GM18951 (cell line): Measurements from ENCODE around the gene PLA1A.

Source experiments
- POLR2A ChIP-seq: IDR thresholded peaks from 4 replicates; pipeline ENCODE4 v1.6.1; 2011; ENCODE audit warnings: mild to moderate bottlenecking; ENCODE audit not compliant: insufficient read length, insufficient read depth; ENCODE audit errors: extremely low read depth
- in situ Hi-C: fragments of 300-500 bp; cut with MboI; formaldehyde crosslinking; loops from one replicate; pipeline ENCODE4 v1.12.0; 2022; ENCODE audit warnings: low sequenced_read_pairs, mixed read lengths, inconsistent platforms; ENCODE audit not compliant: unreplicated experiment

Gene PLA1A

GRCh38 chr3:119642746-119643473, 45.2 kb downstream of the PLA1A start:
- in situ Hi-C loops, result no loop called here
- no peak for TF ChIP-seq POLR2A

- in situ Hi-C loops, result no loop called here
- no peak for TF ChIP-seq POLR2A
Observed at GRCh38 chr3:119643528-119643927, 45.8 kb downstream of the PLA1A start.

GRCh38 chr3:119644481-119644880, 46.8 kb downstream of the PLA1A start:
- no peak for TF ChIP-seq POLR2A
- in situ Hi-C loops, result no loop called here

DNA sequence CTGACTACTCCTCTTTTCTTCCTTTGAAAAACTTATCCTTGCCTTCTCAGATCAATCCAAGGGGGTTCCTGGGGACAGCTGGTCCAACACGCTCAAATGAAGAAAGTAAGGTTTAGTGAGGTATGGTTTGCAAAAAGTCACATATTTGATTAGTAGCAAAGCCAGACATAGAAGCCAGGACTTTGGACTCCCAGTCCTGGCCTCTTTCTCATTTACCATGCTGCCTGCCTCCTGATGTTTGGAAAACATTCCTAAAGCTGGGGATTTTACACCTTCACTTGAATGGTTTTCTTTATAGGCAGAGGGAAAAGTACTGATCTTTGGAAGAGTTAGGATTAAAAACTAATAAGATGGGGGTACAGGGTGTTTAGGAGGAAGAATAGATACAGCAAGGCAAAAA, 48.1 kb downstream of the PLA1A start:
- in situ Hi-C loops, result no loop called here
- TF ChIP-seq POLR2A, result no peak

DNA sequence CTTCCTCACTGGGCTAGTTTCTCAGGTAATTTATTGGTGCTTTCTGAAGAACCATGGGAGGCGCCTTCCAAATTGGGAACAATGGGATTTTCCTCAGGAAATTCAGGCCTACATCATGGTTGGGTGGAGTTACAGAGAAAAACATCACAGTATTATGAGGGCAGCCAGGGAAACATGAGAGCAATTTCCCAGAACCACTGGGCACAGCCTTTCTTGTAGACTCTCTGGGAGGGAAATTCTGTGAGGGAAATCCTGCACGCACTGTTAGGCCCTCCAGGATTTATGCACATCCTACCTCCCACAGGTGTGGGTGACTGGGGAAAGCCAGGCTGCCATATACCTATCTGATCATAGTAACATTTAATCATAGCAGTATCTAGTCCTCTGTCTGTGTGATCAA, 49.5 kb downstream of the PLA1A start:
- no peak for TF ChIP-seq POLR2A
- in situ Hi-C loops, result no loop called here

DNA sequence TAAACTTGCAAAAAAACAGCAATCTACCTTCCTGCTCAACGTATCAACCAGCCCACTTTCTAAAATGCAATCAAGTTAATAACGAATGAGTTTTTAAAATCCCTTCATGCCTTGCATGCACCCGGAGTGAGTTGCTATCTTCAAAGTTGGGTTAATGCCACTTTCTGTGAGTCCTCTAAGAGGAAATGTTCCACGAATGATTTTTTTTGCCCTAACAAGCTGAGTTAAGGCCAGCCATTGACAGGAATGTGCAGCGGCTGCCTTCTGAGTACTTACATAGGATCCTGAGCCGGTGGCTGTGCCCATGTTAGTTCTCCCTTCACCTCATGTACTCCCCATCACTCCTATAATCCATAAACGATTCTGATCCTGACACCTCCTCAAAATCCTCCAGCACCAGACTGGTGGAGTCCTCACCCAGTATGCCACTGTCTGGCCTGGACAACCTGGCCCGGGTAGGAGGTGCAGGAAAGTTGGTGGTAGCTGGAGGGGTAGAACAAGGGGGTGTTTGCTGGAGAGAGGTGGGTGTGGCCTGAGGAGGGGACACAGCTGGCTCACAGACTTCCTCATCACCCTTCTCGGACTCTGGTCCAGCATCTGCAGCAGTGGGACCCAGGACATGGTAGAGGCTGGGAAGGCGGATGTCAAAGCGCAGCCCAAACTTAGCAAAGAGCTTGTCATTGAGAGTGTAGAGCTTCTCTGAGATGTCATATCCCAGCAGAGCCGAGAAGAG, 50.3 kb downstream of the PLA1A start:
- no peak for TF ChIP-seq POLR2A
- in situ Hi-C loops, result no loop called here

- in situ Hi-C loops, result no loop called here
- TF ChIP-seq POLR2A, result no peak
Observed at GRCh38 chr3:119649761-119650160, 52.1 kb downstream of the PLA1A start.

DNA sequence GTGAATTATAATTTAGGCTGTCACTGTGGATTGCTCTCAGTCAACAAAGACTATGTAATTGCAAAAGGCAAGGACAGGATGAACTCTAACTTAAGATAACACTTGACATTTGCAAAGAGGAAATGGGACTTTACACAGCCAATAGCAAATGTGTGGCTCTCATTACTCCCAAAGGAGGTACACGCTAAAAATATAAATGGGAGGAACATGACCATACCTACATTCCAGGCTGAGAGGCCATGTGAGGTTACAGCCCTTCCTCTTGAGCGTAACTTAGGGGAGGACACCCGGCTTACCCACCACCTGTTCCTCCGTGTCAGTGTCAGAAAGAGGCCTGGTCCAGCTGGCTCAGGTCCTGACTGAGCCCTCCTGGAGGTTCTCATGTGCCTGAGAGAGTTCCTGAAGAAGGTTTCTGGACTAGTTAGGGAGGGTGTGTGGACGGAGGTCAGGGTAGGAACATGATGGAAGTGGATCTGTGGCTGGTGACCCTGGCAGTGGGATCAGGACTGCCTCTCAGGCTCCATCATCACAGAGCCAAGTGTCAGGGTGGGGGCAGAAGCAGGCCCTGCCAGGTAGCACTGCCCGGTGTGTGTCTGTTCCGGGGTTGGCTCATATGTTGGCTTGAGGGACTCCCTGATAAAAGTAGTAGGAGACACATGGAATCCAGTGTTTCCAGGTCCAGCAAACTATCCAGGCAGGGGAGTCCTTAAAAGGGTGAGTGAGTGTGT, 54.8 kb downstream of the PLA1A start:
- in situ Hi-C loops, result no loop called here
- no peak for TF ChIP-seq POLR2A

GRCh38 chr3:119653876-119654275, 56.2 kb downstream of the PLA1A start:
- in situ Hi-C loops, result no loop called here
- no peak for TF ChIP-seq POLR2A

DNA sequence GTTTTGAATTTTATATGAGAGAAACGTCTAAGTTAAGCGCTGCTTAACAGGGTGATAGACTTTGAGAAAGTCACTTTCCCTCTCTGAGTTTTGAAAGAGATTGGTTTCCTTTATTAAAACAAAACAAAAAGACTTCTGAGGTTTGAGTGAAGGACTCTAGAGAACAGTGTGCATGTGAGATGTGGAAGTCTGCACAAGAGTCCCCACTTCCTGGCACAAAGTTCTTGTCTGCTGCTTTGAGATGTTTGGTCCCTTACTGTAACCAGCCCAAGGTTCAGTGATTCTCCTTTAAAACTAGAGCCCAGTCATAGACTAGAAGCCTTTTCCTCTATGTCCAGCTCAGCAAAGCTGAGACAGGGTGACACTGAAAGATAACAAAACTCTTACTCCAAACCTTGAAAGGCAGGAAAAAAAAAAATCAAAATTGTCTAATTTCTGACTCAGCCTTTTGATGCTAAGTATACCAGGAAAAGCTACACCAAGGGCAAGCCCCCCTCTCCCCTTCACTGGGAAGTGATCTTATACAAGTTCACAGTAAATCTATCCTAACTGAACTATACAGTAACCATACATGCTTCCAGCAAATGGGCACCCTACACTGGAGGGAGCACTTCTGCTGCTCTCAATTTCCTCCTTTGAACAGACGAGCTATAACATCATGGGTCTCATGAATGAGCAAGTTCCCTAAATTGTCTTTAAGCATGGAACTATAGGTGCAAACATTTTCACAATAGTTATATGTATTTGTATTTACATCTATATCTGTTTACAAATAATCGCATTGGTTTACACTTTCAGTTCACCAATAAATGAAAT, 60.4 kb downstream of the PLA1A start:
- TF ChIP-seq POLR2A, result no peak
- in situ Hi-C loops, result no loop called here

- no peak for TF ChIP-seq POLR2A
Observed at GRCh38 chr3:119658994-119659393, 61.3 kb downstream of the PLA1A start.

DNA sequence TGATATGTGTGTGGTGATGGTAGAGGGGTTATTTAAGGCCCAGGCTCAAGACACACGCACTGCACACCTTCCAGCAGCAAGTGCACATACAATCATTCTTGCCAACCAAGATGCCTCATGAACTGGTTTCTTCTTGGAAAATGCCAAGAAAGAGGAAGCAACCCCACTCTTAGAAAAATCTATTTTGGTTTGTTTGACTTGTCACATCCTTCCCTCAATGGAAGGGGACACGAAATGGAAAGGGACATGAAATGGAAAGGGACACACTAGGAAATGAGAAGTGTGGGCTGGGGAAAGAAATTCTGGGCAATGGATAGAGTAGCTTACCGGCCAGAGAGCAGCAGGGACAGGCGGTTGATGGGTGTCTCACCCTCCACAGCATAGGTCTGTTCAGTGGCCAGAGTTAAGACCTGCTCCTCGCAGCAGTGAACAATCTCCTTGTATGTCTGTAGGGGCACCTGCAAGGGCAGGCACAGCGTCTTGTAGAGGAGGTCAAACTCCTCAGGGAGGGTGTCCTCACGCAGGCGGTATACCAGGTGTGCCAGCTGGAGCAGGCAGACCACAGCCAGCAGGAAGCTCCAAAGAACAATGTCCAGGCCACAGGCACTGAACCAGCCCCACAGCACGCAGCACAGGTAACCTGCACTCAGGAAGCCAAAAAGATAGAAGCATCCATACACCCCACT, 62.1 kb downstream of the PLA1A start:
- in situ Hi-C loops, result no loop called here
- no peak for TF ChIP-seq POLR2A

More at GRCh38 chr3:119658994-119659393, 61.3 kb downstream of the PLA1A start:
- in situ Hi-C loops, result no loop called here
